WTC11 (cell line): ENCODE results near the gene TCF3. TPM values are rescaled to one million over a fixed set of nuclear protein-coding genes. Genes with fewer than 3 reads are reported as not detected.

Experiments
- ATAC-seq: fragments of 200-7000 bp; cut with Tn5 transposase; 2 replicates; pipeline ENCODE4 v1.10.0; 2021; ENCODE audit warnings: mild to moderate bottlenecking, moderate library complexity
- CTCF ChIA-PET: fragments of 300-600 bp; sonication (Branson Sonifier 250); formaldehyde crosslinking; loops from one replicate; lab custom pipeline; 2021; ENCODE audit warnings: antibody characterized with exemption; lab: Charles Lee
- POLR2A ChIA-PET: fragments of 350-600 bp; sonication (Branson Sonifier 250); formaldehyde crosslinking; loops from one replicate; lab custom pipeline; 2021; ENCODE audit warnings: antibody characterized with exemption; lab: Charles Lee
- DNase-seq: peaks from one replicate; pipeline ENCODE4 v3.0.0; 2021; ENCODE audit warnings: low spot score
- H3K27ac Mint-ChIP-seq: 2 replicates; pipeline ENCODE4 v1.8.0; 2021; ENCODE audit warnings: mixed read lengths
- H3K27me3 Mint-ChIP-seq: 2 replicates; pipeline ENCODE4 v1.8.0; 2021; ENCODE audit warnings: low read depth, mild to moderate bottlenecking, moderate library complexity, mixed read lengths
- H3K36me3 Mint-ChIP-seq: 2 replicates; pipeline ENCODE4 v1.8.0; 2021; ENCODE audit warnings: mixed read lengths
- H3K4me1 Mint-ChIP-seq: 2 replicates; pipeline ENCODE4 v1.8.0; 2022; ENCODE audit warnings: mixed read lengths
- H3K4me3 Mint-ChIP-seq: 2 replicates; pipeline ENCODE4 v1.8.0; 2021; ENCODE audit warnings: mild to moderate bottlenecking, moderate library complexity, mixed read lengths
- H3K9me3 Mint-ChIP-seq: 2 replicates; pipeline ENCODE4 v1.8.0; 2021; ENCODE audit warnings: mixed read lengths
- EMX1 ChIP-seq: fragments of 250-450 bp; sonication (Bioruptor Pico); IDR thresholded peaks from 2 replicates; pipeline ENCODE4 v1.8.0; 2021; ENCODE audit warnings: mild to moderate bottlenecking
- FOXJ3 ChIP-seq: sonication (generic); formaldehyde crosslinking; IDR thresholded peaks from 2 replicates; pipeline ENCODE4 v1.9.0; 2021; ENCODE audit warnings: missing genetic modification reagents, mild to moderate bottlenecking, borderline replicate concordance
- FOXK1 ChIP-seq: sonication (generic); formaldehyde crosslinking; IDR thresholded peaks from 2 replicates; pipeline ENCODE4 v1.8.0; 2022; ENCODE audit warnings: mild to moderate bottlenecking, moderate library complexity, missing genetic modification reagents
- IRF1 ChIP-seq: sonication (generic); formaldehyde crosslinking; IDR thresholded peaks from 2 replicates; pipeline ENCODE4 v1.8.0; 2023; ENCODE audit warnings: missing genetic modification reagents
- IRF2 ChIP-seq: sonication (generic); formaldehyde crosslinking; IDR thresholded peaks from 2 replicates; pipeline ENCODE4 v1.8.0; 2022; ENCODE audit warnings: low read depth, missing genetic modification reagents, borderline replicate concordance
- JUN ChIP-seq: sonication (generic); formaldehyde crosslinking; IDR thresholded peaks from 2 replicates; pipeline ENCODE4 v1.8.0; 2023; ENCODE audit warnings: mild to moderate bottlenecking, missing genetic modification reagents
- KAT7 ChIP-seq: sonication (generic); formaldehyde crosslinking; IDR thresholded peaks from 2 replicates; pipeline ENCODE4 v1.8.1; 2023; ENCODE audit warnings: missing genetic modification reagents, mild to moderate bottlenecking, borderline replicate concordance
- NFE2L1 ChIP-seq: sonication (generic); formaldehyde crosslinking; IDR thresholded peaks from 2 replicates; pipeline ENCODE4 v1.8.1; 2023; ENCODE audit warnings: missing genetic modification reagents
- NR2C2 ChIP-seq: sonication (generic); formaldehyde crosslinking; IDR thresholded peaks from 2 replicates; pipeline ENCODE4 v1.8.0; 2022; ENCODE audit warnings: mild to moderate bottlenecking, missing genetic modification reagents
- SMAD3 ChIP-seq: sonication (generic); formaldehyde crosslinking; IDR thresholded peaks from 2 replicates; pipeline ENCODE4 v1.8.0; 2022; ENCODE audit warnings: missing genetic modification reagents, mild to moderate bottlenecking, borderline replicate concordance
- TCF7 ChIP-seq: sonication (generic); formaldehyde crosslinking; IDR thresholded peaks from 2 replicates; pipeline ENCODE4 v1.8.0; 2022; ENCODE audit warnings: mild to moderate bottlenecking, low read depth, missing genetic modification reagents, moderate library complexity
- TEAD1 ChIP-seq: sonication (generic); formaldehyde crosslinking; IDR thresholded peaks from 2 replicates; pipeline ENCODE4 v1.8.0; 2022; ENCODE audit warnings: mild to moderate bottlenecking, missing genetic modification reagents
- TEAD4 ChIP-seq: sonication (generic); formaldehyde crosslinking; IDR thresholded peaks from 2 replicates; pipeline ENCODE4 v1.8.0; 2022; ENCODE audit warnings: mild to moderate bottlenecking, missing genetic modification reagents
- ZBTB21 ChIP-seq: sonication (generic); formaldehyde crosslinking; IDR thresholded peaks from 2 replicates; pipeline ENCODE4 v1.8.1; 2023; ENCODE audit warnings: mild to moderate bottlenecking, missing genetic modification reagents, borderline replicate concordance
- ZNF396 ChIP-seq: fragments of 250-450 bp; sonication (Bioruptor Pico); IDR thresholded peaks from 2 replicates; pipeline ENCODE4 v1.8.0; 2021; ENCODE audit warnings: mild to moderate bottlenecking, moderate library complexity, borderline replicate concordance
- ZNF671 ChIP-seq: fragments of 250-450 bp; sonication (Bioruptor Pico); IDR thresholded peaks from 2 replicates; pipeline ENCODE4 v1.8.0; 2021; ENCODE audit warnings: mild to moderate bottlenecking
- total RNA-seq: library from RNA; stranded (reverse); gene quantifications from 3 replicates; pipeline ENCODE4 v1.2.3, GENCODE V29; 2021
- TF ChIP-seq, protein P1 (sequence below): fragments of 250-450 bp; sonication (Bioruptor Pico); conservative IDR thresholded peaks from 2 replicates; pipeline ENCODE4 v1.9.0; 2021; ENCODE audit warnings: mild to moderate bottlenecking
- TF ChIP-seq, protein P2 (sequence below): fragments of 250-450 bp; sonication (Bioruptor Pico); IDR thresholded peaks from 2 replicates; pipeline ENCODE4 v1.9.0; 2021; ENCODE audit warnings: mild to moderate bottlenecking
- TF ChIP-seq, protein P3 (sequence below): sonication (generic); formaldehyde crosslinking; IDR thresholded peaks from 2 replicates; pipeline ENCODE4 v1.8.1; 2022; ENCODE audit warnings: mild to moderate bottlenecking, missing genetic modification reagents, moderate library complexity, borderline replicate concordance
- TF ChIP-seq, protein P4 (sequence below): sonication (generic); formaldehyde crosslinking; IDR thresholded peaks from 2 replicates; pipeline ENCODE4 v1.8.0; 2022; ENCODE audit warnings: mild to moderate bottlenecking, missing genetic modification reagents
- TF ChIP-seq, protein P5 (sequence below): sonication (generic); formaldehyde crosslinking; IDR thresholded peaks from 2 replicates; pipeline ENCODE4 v1.8.1; 2022; ENCODE audit warnings: mild to moderate bottlenecking, moderate library complexity, missing genetic modification reagents

Gene TCF3
- total RNA-seq, 1 experiment from 2014 or later: 324 TPM

DNA sequence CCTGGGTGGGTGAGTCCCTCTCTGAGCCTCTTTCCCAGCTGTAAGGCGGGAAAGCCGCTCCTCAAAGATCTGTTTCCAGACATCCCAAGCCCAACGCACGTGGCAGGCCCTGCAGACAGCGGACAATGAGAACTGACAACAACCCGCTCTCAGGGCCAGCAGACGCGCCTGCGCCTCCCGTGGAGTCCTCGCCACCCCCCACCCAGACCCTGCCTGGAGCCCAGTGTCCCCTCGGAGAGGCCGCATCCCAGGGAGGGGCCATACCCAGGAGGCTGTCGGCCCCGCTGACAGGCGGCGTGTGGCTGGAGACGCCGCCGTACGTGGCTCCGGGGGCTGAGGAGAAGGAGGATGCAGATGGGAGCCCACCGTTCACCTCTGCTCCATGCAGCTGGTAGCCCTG lies 30.8 kb downstream of the TCF3 start (continued):
- TF ChIP-seq, protein P1, sequence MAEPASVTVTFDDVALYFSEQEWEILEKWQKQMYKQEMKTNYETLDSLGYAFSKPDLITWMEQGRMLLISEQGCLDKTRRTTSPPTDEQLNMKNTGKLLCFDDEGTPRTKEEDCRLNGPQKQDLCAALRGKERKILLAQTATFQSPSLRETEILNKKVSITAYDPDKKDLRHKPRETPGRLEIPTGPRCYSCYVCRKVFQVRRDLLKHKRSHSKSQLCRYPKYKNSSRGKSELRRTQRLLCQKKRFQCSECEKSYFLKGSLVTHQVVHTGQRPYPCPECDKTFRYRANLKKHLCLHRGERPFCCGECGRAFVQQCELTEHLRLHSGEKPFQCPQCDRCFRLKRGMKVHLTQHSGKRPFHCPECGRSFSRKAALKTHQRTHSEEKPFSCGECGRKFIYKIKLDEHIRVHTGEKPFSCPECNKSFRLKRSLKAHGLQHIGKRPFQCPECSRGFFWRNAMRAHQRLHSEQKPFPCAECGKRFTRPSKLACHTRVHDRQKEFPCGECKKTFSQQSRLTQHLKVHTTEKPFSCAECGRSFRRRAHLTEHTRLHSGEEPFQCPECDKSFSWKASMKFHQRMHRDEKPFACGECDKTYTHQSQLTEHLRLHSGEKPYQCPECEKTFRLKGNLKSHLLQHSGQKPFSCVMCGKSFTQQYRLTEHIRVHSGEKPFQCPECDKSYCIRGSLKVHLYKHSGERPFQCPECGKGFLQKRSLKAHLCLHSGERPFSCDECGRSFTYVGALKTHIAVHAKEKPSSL (CRISPR knock-in tag): no peak
- TF ChIP-seq FOXK1 (CRISPR knock-in tag) (no peak), TEAD4 (CRISPR knock-in tag) (no peak), ZNF396 (CRISPR knock-in tag) (no peak), IRF2 (CRISPR knock-in tag) (no peak), TEAD1 (CRISPR knock-in tag) (no peak), JUN (no peak)
- TF ChIP-seq, protein P2, sequence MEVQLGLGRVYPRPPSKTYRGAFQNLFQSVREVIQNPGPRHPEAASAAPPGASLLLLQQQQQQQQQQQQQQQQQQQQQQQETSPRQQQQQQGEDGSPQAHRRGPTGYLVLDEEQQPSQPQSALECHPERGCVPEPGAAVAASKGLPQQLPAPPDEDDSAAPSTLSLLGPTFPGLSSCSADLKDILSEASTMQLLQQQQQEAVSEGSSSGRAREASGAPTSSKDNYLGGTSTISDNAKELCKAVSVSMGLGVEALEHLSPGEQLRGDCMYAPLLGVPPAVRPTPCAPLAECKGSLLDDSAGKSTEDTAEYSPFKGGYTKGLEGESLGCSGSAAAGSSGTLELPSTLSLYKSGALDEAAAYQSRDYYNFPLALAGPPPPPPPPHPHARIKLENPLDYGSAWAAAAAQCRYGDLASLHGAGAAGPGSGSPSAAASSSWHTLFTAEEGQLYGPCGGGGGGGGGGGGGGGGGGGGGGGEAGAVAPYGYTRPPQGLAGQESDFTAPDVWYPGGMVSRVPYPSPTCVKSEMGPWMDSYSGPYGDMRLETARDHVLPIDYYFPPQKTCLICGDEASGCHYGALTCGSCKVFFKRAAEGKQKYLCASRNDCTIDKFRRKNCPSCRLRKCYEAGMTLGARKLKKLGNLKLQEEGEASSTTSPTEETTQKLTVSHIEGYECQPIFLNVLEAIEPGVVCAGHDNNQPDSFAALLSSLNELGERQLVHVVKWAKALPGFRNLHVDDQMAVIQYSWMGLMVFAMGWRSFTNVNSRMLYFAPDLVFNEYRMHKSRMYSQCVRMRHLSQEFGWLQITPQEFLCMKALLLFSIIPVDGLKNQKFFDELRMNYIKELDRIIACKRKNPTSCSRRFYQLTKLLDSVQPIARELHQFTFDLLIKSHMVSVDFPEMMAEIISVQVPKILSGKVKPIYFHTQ: no peak
- TF ChIP-seq, protein P3, sequence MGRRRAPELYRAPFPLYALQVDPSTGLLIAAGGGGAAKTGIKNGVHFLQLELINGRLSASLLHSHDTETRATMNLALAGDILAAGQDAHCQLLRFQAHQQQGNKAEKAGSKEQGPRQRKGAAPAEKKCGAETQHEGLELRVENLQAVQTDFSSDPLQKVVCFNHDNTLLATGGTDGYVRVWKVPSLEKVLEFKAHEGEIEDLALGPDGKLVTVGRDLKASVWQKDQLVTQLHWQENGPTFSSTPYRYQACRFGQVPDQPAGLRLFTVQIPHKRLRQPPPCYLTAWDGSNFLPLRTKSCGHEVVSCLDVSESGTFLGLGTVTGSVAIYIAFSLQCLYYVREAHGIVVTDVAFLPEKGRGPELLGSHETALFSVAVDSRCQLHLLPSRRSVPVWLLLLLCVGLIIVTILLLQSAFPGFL (CRISPR knock-in tag): no peak

GRCh38 chr19:1621021-1621420 lies 31.4 kb downstream of the TCF3 start:
- Mint-ChIP-seq H3K4me3 (no peak overlapping the region), H3K27me3 (no peaks in the 10 kb centered on the region), H3K27ac (no peak overlapping the region), H3K36me3 (peaks cover 42% of the 10 kb centered on the region), H3K9me3 (no peaks in the 10 kb centered on the region), H3K4me1 (peaks cover 5% of the 10 kb centered on the region)
- ATAC-seq: no peak
- ChIA-PET CTCF (interaction anchor here (0.9 kb wide), 1 partner anchor 205 kb away, joined by 4 read pairs; no protein-coding TSS in a partner anchor), POLR2A (no interaction called here)
- TF ChIP-seq SMAD3 (CRISPR knock-in tag): no peak
- DNase-seq: no peak

DNA sequence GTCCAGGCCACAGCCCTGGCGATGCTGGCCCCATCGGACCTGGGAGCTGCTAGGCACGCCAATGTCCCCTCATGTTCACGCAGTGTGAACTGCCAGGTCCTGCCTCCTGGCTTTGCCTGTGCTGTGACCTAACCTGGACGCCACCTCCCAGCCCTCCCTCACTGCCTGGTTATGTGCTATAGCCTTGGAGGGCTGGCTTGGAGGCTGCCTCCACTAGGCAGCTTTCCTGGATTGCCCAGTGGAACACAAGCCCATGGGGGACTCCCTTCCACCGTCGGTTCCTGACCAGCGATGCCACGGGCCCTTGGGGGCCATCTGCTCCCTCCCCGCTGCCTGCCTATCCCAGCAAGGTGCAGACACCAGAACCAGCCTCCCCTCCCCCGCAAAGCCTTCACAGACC lies 31.9 kb downstream of the TCF3 start:
- Mint-ChIP-seq H3K27ac (no peak overlapping the region), H3K27me3 (no peaks in the 10 kb centered on the region)
- ATAC-seq: no peak
- no peak for TF ChIP-seq TCF7 (CRISPR knock-in tag)
- no peak for TF ChIP-seq ZNF671 (CRISPR knock-in tag)
- TF ChIP-seq, protein P4, sequence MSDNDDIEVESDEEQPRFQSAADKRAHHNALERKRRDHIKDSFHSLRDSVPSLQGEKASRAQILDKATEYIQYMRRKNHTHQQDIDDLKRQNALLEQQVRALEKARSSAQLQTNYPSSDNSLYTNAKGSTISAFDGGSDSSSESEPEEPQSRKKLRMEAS: no peak
- TF ChIP-seq IRF1: no peak
- no peak for TF ChIP-seq NR2C2
- TF ChIP-seq, protein P3 (CRISPR knock-in tag): no peak
- no peak for TF ChIP-seq EMX1 (CRISPR knock-in tag)
- TF ChIP-seq FOXJ3 (CRISPR knock-in tag): no peak
- no peak for TF ChIP-seq KAT7
- TF ChIP-seq NFE2L1 (CRISPR knock-in tag): no peak
- TF ChIP-seq, protein P5, sequence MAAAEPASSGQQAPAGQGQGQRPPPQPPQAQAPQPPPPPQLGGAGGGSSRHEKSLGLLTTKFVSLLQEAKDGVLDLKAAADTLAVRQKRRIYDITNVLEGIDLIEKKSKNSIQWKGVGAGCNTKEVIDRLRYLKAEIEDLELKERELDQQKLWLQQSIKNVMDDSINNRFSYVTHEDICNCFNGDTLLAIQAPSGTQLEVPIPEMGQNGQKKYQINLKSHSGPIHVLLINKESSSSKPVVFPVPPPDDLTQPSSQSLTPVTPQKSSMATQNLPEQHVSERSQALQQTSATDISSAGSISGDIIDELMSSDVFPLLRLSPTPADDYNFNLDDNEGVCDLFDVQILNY (CRISPR knock-in tag): no peak
- no peak for TF ChIP-seq SMAD3 (CRISPR knock-in tag)
- TF ChIP-seq ZBTB21 (CRISPR knock-in tag): no peak
- TF ChIP-seq JUN: no peak

More for the DNA sequence above, 31.9 kb downstream of the TCF3 start:
- H3K9me3 Mint-ChIP-seq: no peaks in the 10 kb centered on the region
- ChIA-PET POLR2A (no interaction called here), CTCF (interaction anchor here (0.9 kb wide), 1 partner anchor 206 kb away, joined by 4 read pairs; no protein-coding TSS in a partner anchor)
- peaks cover 44% of the 10 kb centered on the region for H3K36me3 Mint-ChIP-seq
- H3K4me3 Mint-ChIP-seq: no peak overlapping the region
- H3K4me1 Mint-ChIP-seq: peaks cover 5% of the 10 kb centered on the region
- no peak for DNase-seq
